IPS-NIHi7 (cell line): ENCODE data around the gene DNAH6.
A peak's percentile ranks its signal among the peaks of the same experiment; 100 is the strongest.
"Not testable (repeated sequence)": the region's sequence is repeated elsewhere in the genome, so short reads cannot be mapped to it uniquely, and the experiment has no call there.

ENCODE experiments used
- DNase-seq: peaks from one replicate; pipeline ENCODE4 v3.0.0; 2012; ENCODE audit warnings: mixed read lengths; ENCODE audit errors: extremely low spot score

The DNAH6 gene

DNA sequence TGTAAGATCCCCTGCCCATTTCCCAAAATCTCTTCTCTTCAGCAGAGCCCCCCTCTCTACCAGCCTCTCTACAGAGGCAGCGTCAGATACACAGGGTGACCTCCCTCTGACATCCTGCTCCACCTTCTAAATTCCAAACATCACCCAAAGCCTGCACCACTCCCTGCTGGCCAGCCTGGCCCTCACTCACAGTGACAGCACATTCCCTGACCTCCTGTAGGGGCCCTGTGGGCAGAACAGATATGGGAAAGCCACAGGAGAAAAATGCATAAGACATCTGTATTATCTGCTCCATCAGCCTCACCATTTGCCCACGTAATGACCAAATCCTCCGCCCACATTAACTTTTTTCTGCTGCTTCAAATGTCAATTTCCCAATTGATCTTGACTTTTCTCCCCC lies 324.0 kb downstream of the DNAH6 start:
- peak; percentile 38 for DNase-seq

DNA sequence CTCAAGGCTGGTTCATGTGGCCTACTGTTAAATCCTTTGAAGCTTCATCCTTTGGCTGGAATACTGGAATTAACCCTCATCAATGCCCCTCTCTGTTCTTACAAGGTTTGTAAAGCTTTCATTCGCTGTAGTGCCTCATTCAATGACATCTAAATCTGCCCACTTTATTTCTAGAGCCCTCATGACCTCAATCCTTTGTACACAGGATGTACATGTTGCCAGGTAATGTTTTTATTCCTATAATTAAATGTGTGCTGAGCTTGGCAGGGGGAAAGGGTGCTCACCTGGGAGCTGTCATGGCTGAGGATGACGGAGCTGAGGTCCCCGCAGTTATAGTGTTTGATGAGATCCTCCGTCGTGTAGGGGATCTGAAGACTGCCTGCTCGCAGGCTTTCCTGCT lies 325.3 kb downstream of the DNAH6 start:
- no peak for DNase-seq

DNA sequence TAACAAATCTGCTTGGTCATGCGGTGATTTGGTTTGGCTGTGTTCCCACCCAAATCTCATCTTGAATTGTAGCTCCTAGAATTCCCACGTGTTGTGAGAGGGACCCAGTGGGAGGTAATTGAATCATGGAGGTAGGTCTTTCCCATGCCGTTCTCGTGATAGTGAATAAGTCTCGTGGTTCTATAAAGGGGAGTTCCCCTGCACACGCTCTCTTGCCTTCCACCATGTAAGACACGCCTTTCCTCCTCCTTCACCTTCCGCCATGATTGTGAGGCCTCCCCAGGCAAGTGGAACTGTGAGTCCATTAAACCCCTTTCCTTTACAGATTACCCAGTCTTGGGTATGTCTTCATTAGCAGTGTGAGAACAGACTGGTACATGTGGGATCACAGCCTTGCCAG lies 327.8 kb downstream of the DNAH6 start:
- DNase-seq: no peak

DNA sequence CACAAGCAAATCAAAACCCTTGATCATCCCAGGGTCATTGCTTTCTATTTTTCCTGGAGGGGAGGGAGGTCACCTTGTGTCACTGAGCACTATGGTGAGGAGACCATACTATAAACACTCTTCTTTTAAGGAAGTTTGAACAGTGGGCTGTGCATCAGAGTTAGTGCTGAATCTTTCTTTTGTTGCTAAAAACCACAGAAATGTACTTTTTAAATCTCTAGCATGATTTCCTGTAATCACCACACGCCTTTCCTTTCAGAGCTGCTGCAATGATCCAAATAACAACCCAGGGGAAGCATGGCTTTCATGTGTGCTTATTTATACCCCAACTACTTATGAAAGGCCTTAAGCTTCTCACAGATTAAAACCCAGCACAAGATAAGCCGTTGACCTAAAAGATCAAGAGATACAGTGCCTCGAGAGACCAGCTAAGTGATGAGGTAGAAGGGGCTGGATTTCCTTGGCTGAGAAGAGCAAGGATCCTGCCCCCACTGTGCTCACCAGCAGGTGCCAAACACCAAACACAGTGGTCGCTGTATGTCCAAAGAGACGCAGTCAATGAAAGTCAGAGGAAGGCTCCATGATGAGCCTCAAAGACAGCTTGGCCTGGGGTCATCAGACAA lies 329.9 kb downstream of the DNAH6 start:
- no peak for DNase-seq

DNA sequence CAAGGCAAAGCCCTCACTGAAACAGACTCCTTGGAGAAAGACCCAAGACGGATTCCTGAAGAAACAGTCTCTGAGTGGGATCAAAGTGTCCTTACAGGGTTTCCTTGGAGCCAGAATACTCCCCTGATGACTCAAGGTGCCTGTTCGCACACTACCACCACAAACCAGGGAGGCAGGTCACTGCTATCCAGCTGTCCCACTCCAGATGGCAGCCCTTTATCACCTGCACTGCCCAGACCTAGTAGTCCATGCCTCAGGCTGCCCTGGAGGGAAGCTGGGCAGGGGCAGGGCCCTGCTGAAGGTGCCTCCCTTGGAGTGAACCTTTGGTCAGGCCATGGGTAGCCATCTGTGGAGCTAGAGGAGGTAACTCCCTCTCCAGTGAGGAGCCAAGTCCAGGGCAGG lies 330.4 kb downstream of the DNAH6 start:
- no peak for DNase-seq

DNA sequence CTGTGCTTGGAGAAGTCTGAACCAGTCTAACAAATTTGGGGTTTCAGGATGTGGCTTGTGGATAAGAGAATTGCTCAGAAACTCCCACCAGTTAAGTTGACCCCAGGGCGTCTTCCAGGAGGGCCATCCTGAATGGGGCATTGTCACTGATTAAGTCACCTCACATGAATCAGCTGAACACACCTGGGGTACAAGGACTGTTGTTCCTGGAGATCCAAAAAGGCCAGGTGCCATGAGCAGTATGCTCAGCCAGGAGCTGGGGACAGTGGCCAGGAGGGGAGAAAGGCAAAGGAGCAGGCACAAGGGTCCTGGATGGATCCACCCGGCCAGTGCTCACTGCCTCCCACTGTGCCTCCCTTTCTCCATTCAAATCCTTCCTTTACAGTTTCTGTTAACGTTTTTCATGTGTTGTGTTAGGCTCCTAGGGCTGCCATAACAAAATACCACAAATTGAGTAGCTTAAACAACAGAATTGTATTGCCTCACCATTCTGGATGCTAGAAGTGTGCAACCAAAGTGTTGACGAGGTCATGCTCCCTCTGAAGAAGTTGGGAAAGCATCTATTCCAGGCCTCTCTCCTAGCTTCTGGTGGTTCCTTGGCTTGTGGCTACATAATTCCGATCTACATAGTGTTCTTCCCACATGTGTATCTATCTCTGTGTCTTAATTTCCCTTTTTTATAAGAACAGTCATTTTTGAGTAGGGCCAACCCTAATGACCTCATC lies 331.2 kb downstream of the DNAH6 start:
- DNase-seq: no peak

DNA sequence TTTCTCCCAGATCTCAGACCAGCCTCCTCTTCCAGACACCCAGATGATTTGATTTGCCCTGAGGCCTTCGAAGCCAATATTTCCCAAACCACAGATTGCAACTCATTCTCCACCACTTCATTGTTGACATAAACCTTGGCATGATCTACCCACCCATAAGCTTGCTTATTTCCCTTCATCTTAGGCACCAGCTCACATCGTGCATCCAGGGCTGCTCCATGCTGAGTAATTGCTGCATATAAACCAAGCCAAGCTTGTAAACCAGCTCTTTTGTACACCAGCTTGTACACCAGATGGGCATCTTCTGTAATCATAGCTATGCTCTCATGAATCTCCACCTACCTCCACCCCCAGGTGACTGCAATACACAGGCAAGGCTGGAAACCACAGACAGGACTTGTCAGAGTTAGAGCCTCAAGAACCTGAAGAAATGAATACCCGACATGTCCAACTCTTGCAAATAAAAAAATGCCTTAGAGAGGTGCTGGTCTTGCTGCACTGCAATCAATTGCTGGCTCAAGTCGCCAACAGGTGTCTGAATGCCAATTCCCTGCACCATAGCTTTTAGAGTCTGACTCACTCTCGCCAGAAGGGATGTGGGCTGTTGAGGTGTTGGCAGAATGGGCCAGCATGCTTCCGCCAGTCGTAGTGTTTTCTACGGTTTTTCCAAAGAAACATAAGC lies 333.1 kb downstream of the DNAH6 start:
- DNase-seq: no peak

DNA sequence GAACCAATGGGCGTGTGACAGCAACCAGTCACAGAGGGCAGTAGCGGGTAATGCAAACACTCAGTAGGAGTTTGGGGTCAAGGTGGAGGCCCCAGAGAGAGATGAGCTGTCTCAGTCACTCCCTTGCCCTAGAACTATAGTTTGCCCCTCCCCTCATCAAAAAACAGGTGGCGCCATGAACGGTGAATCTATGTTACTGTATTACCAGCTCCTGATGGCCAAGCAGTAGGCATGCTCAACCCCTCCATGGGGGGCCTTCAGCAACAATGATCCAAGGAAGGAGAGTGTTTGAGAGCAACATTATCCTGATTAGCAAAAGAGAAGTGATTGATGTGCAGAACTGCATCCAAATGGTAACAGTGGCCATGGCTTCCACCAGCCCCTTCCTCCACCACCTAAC lies 334.2 kb downstream of the DNAH6 start:
- DNase-seq: no peak

DNA sequence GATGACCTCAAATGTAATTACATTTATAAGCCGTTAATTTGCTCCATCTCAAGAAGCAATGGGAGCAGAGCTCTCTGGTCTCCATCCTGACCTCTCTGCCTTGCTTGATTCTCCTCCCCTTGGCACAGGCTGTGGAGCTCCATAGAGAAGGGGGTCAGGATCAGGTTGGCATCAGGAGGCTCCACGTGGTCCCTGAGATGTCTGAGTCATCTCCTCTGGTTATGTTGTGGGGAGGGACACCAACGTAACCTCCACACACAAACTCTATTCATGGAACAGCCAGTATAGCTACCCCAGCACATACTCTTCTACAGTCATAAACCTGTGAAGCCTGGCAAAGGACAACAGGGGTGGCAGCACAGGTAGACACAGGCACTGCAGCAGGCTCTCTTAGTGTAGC lies 335.6 kb downstream of the DNAH6 start:
- DNase-seq: no peak

DNA sequence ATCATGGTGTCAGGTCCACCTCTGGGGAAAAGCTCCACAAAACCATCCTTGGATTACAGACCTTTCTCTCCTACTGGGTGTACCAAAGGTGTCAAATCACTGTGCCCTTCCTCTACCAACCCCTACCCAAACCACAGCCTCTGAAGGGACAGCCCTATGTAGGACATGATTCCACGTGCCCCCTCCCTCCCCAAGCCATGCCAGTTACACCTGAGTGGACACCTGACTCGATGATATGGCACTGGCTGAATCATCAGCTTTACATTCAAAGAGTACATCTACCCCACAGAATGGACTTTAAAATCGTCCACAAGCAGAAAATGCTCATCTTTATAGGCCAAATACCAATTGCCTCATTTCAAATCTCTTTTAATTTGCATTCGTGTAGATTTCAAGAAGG lies 338.6 kb downstream of the DNAH6 start:
- DNase-seq: no peak

DNA sequence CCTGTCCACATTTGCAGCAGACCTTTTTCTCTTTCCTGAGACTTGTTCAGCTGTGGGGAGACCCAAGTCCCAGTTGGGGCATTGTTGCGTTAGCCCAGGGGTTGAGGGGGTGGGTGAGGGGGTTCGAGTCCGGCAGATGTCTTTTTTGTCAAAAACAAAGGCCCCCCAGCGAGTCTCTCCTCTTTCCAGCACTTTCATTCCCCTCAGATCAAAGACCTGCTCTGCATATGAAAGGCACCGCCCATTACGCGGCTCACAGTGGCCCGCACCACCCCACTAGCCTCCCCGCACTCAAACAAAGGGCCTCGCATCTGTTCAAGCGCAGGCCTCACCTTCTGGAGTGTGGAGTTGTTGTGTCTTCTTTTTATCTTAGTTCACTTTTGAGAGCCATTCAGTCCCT lies 339.4 kb downstream of the DNAH6 start:
- peak; percentile 65 for DNase-seq

DNA sequence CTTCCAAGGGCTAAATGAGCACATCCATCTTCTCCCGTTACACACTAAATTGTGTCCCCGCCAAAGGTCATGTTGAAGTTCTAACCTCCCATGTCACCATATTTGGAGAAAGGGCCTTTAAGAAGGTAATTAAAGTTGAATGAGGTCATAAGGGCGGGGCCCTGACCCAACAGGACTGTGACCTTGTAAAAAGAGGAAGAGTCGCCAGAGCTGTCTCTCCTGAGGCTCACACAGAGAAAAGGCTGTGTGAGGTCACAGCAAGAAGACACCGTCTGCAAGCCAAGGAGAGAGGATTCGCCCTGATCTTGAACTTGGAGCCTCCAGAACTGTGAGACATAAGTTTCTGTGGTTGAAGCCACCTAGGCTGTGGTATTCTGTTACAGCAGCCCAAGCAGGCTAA lies 340.5 kb downstream of the DNAH6 start:
- no peak for DNase-seq

DNA sequence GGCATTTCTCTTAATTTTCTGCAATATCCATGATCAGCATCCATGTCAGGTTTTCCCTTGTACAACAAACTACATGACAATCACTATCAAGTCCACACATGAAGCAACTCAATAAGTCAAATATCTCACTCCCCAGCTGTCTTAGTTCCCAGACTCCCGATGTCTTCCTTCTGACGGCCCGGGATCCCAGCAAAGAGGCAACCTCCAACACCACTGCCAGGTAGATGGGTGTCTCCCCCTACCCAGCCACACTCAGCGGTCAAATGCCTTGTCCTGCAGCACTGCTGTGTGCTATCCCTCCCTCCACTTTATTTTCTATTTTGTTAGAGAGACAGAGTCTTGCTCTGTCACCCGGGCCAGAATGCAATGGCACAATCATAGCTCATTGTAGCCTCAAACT lies 341.3 kb downstream of the DNAH6 start:
- DNase-seq: no peak

DNA sequence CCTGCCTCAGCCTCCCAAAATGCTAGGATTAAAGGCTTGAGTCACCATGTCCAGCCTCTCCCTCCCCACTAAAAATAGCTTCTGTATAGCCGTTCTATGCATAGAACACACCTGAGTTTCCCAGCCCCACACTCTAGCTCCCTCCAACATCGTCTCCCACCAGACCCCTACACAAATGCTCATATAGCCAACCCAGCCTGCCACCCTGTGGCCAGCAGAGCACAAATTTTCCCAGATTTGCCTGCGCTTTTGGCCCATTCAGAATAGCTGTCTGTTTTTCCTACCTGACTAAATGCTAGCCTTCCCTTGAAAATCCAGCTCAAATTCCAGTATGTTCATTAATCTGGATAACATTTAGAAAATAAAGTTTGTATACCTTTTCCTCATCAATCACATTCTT lies 341.8 kb downstream of the DNAH6 start:
- peak; percentile 32 for DNase-seq

DNA sequence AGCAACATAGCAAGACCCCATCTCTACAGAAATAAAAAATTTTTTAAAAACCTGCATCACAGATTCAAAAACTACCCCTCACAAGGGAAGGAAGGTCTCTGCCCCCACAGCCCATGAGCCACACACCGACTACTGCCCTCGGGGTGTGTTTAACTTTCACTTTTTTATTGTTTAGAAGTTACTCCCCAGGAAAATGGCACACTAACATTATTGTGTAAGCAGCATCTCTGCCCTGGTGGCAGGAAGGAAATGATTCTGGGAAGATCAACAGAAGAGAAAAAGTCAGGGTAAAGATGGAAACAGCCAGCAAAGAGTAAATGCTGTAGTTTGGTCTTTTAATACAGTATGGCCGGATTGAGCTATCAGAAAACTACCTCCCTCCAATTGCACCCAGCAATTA lies 342.6 kb downstream of the DNAH6 start:
- DNase-seq: no peak

DNA sequence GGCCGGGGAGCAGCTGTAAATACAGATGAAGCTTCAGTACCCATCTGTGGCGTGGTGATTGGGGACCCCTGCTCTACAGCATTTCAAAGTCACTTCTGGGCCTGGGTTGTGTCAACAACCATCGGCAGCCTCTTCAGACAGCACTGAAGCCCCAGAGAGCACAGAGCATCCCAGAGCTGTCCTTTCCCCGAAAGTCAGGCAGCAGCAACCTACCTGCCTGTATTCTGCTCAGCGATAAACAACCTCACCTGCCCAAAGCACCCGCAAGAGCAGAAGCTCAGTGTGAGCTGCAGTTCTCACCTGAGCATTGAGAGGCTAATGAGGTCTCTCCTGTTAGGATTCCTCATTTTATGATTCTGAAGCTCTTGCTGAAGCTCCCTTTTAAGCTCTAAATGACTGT lies 345.2 kb downstream of the DNAH6 start:
- peak; percentile 39 for DNase-seq

DNA sequence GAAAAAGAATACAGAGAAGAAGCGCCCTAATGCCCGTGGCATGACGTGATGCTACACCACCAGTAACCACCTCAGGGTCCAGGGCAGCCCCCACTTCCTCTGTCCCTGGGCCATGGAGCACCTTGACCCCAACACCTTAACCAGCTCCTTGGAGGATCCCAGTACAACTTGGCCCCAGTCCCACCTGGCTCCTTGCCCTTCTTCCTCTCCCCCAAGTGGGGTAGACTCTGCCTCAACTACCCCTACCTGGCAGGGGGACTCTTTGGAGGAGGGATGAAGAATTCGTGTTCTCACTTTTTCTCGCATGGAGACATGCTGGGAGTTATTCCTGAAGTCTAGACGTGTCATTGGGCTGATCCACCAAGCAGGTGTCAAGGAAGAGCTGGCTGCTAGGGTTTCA lies 345.7 kb downstream of the DNAH6 start:
- no peak for DNase-seq

DNA sequence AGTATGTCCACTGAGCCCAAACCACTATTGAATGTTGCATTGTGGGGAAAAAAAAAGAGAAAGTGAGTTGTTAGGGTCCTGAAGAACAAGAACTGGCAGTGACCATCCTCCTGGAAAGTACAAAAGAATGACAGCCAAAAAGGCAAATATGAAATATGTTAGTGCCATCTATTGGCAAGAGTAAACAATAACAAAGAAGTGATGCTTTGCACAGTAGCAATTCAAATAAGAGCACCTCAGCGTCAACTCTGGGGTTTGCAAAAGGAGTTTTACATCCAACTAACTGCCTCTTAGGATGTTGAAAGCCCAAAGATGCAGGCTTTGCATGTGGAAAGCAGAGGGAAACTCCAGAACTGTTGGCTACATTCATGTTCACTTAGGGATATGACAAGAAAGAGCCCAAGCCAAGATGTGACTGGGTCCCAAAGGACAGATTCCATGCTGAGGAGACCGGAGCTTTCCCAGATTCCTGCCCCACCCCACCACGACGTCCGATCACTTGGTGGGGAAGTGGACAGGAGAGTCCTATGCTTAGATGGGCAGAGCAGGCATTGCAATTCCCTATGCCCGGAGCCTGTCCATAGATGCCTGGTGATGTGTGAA lies 349.0 kb downstream of the DNAH6 start:
- DNase-seq: no peak

DNA sequence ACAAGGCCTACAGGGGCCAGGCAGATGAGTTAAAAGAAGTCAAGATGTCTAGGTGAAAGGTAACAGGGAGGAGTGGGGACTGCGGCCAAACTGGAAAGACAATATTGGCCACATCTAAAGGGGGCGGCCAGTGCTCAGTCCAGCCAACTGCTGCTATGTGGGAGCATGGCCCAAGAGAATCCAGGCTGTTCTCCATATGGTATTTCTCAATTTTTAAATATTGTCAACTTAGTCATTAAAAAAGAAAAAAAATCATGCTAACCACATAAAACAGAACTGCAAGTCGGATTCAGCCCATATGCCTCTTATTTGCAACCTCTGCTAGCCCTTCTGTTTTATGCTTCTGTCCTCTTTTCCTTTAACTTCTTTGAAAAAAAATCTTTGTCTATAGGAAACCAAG lies 349.8 kb downstream of the DNAH6 start:
- no peak for DNase-seq

DNA sequence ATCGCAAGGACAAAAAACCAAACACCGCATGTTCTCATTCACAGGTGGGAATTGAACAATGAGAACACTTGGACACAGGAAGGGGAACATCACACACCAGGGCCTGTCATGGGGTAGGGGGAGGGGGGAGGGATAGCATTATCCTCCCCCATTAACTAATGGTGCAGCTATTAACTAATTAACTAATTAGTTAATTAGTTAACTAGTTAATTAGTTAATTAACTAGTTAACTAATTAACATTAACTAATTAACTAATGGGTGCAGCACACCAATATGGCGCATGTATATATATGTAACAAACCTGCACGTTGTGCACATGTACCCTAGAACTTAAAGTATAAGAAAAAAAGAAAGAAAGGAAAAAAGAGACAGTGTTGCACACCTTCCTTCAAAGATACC lies 352.0 kb downstream of the DNAH6 start:
- DNase-seq: not testable (repeated sequence)
